HG03342 (cell line): Measurements from ENCODE around the gene NEURL3.

Experiments
- ATAC-seq: cut with Tn5 transposase; IDR thresholded peaks from one replicate; pipeline ENCODE4 v1.9.1; 2021; ENCODE audit warnings: mild to moderate bottlenecking, moderate library complexity; ENCODE audit not compliant: unreplicated experiment

The NEURL3 gene

GRCh38 chr2:96528006-96528699 lies 23.0 kb upstream of the NEURL3 start:
- no peak for ATAC-seq

- no peak for ATAC-seq
These were observed 22.3 kb upstream of the NEURL3 start for GRCh38 chr2:96527286-96528005.

GRCh38 chr2:96526615-96527285 lies 21.6 kb upstream of the NEURL3 start:
- no peak for ATAC-seq

GRCh38 chr2:96526101-96526591 lies 21.0 kb upstream of the NEURL3 start:
- ATAC-seq, result no peak

- ATAC-seq, result no peak
These were observed 20.0 kb upstream of the NEURL3 start for GRCh38 chr2:96525211-96525507.

GRCh38 chr2:96524482-96525210 lies 19.5 kb upstream of the NEURL3 start:
- no peak for ATAC-seq

GRCh38 chr2:96523659-96524481 lies 18.7 kb upstream of the NEURL3 start:
- ATAC-seq, result no peak

- ATAC-seq, result no peak
These were observed 17.4 kb upstream of the NEURL3 start for GRCh38 chr2:96522304-96523203.

- ATAC-seq, result no peak
These were observed 16.1 kb upstream of the NEURL3 start for GRCh38 chr2:96521219-96521618.

- no peak for ATAC-seq
These were observed 15.5 kb upstream of the NEURL3 start for GRCh38 chr2:96520697-96521096.

GRCh38 chr2:96520231-96520630 lies 15.1 kb upstream of the NEURL3 start:
- no peak for ATAC-seq

- ATAC-seq, result no peak
These were observed 11.9 kb upstream of the NEURL3 start for GRCh38 chr2:96517079-96517478.

GRCh38 chr2:96514521-96514920 lies 9.4 kb upstream of the NEURL3 start:
- ATAC-seq, result no peak

- no peak for ATAC-seq
These were observed 7.2 kb upstream of the NEURL3 start for GRCh38 chr2:96512341-96512740.

GRCh38 chr2:96511851-96512250 lies 6.7 kb upstream of the NEURL3 start:
- ATAC-seq, result no peak

GRCh38 chr2:96510931-96511595 lies 5.9 kb upstream of the NEURL3 start:
- ATAC-seq, result no peak

GRCh38 chr2:96509847-96510230 lies 4.7 kb upstream of the NEURL3 start:
- ATAC-seq, result no peak

- no peak for ATAC-seq
These were observed 4.1 kb upstream of the NEURL3 start for GRCh38 chr2:96509114-96509846.
